PFSK-1 (cell line): ENCODE results near the gene RAP1GAP.

Source experiments
- FOXP2 ChIP-seq: optimal IDR thresholded peaks from 2 replicates; pipeline ENCODE3; 2011; ENCODE audit warnings: borderline replicate concordance, control low read depth, inconsistent platforms; ENCODE audit not compliant: insufficient read depth; ENCODE audit errors: extremely low read length, extremely low read depth
- POLR2AphosphoS5 ChIP-seq: IDR thresholded peaks from 2 replicates; pipeline ENCODE4 v1.6.1; 2012; ENCODE audit warnings: low read depth, mild to moderate bottlenecking, control low read depth, low read length, moderate library complexity
- REST ChIP-seq, 2 experiments: IDR thresholded peaks; 2 replicates each; pipeline versions ENCODE4 v1.6.1 to v1.8.0; 2011 to 2012; ENCODE audit warnings: low read depth in 2 of 2, low read length in 2 of 2, control low read depth in 1 of 2, inconsistent platforms in 1 of 2, mild to moderate bottlenecking in 1 of 2, moderate library complexity in 1 of 2; ENCODE audit not compliant: insufficient read depth in 1 of 2
- SIN3A ChIP-seq: IDR thresholded peaks from 2 replicates; pipeline ENCODE4 v1.6.1; 2012; ENCODE audit warnings: mild to moderate bottlenecking, low read length, moderate library complexity, borderline replicate concordance; ENCODE audit not compliant: insufficient read depth
- TAF1 ChIP-seq: IDR thresholded peaks from 2 replicates; pipeline ENCODE4 v1.6.1; 2012; ENCODE audit warnings: low read length, control low read depth, borderline replicate concordance; ENCODE audit not compliant: insufficient read depth

GRCh38 chr1:21706151-21706835 lies 37.1 kb upstream of the RAP1GAP start:
- no peak for TF ChIP-seq TAF1
- TF ChIP-seq POLR2AphosphoS5, result no peak
- TF ChIP-seq SIN3A, result no peak
- TF ChIP-seq REST (IDR thresholded peaks at IDR 0.05; ENCODE audit: insufficient read depth in 1 of 2, low read depth in 2 of 2, low read length in 2 of 2), result peak; percentile 39 to 70; a peak in 1 of 4 replicates
- no peak for TF ChIP-seq FOXP2
